MCF 10A (cell line): ENCODE data around the gene RAPGEF3. TPM values are rescaled to one million over a fixed set of nuclear protein-coding genes. Genes with fewer than 3 reads are reported as not detected.

ENCODE experiments used
- BruUV-seq: library from RNA; stranded (reverse); fragments of 400-500 nt; replicated peaks from 2 replicates; lab custom pipeline; 2021; lab: Mats Ljungman, UMichigan
- CTCF ChIA-PET: fragments of 300-600 bp; sonication (Branson Sonifier 250); formaldehyde crosslinking; extraction: SDS; loops from one replicate; lab custom pipeline; 2021; ENCODE audit warnings: antibody characterized with exemption, inconsistent platforms; lab: Yijun Ruan, JAX
- POLR2A ChIA-PET: fragments of 300-600, 350-650 bp; sonication (Branson Sonifier 250); formaldehyde crosslinking; extraction: SDS; loops from one replicate; lab custom pipeline; 2020; ENCODE audit warnings: antibody characterized with exemption, inconsistent platforms; lab: Yijun Ruan, JAX
- DNase-seq: peaks from one replicate; pipeline ENCODE4 v3.0.0-alpha.2; 2018; ENCODE audit not compliant: unreplicated experiment
- H3K27ac Mint-ChIP-seq: one replicate; pipeline ENCODE4 v1.8.0; 2022; ENCODE audit warnings: mild to moderate bottlenecking, low read depth, mixed read lengths; ENCODE audit not compliant: unreplicated experiment
- H3K27me3 Mint-ChIP-seq: one replicate; pipeline ENCODE4 v1.8.0; 2022; ENCODE audit warnings: mixed read lengths; ENCODE audit not compliant: insufficient read depth, unreplicated experiment
- H3K36me3 Mint-ChIP-seq: one replicate; pipeline ENCODE4 v1.8.0; 2022; ENCODE audit warnings: mild to moderate bottlenecking, moderate library complexity, mixed read lengths; ENCODE audit not compliant: insufficient read depth, unreplicated experiment
- H3K4me1 Mint-ChIP-seq: one replicate; pipeline ENCODE4 v1.8.0; 2022; ENCODE audit warnings: mixed read lengths; ENCODE audit not compliant: insufficient read depth, unreplicated experiment
- H3K4me3 Mint-ChIP-seq: one replicate; pipeline ENCODE4 v1.8.0; 2022; ENCODE audit warnings: mild to moderate bottlenecking, moderate library complexity, mixed read lengths; ENCODE audit not compliant: unreplicated experiment
- H3K9me3 Mint-ChIP-seq: one replicate; pipeline ENCODE4 v1.8.0; 2022; ENCODE audit warnings: mixed read lengths; ENCODE audit not compliant: unreplicated experiment
- intact Hi-C: fragments of 100-400 bp; cut with micrococcal nuclease; formaldehyde crosslinking; loops from 2 replicates; pipeline ENCODE4 v1.14.1; 2022
- total RNA-seq: library from RNA; stranded (reverse); gene quantifications from 2 replicates; pipeline ENCODE4 v1.2.3, GENCODE V29; 2022
- TF ChIP-seq, protein P1 (sequence below): fragments of 200-600 bp; IDR thresholded peaks from one replicate; pipeline ENCODE4 v1.8.0; 2022; ENCODE audit warnings: antibody characterized with exemption, mild to moderate bottlenecking; ENCODE audit not compliant: unreplicated experiment

RAPGEF3 gene
- total RNA-seq, 1 experiment from 2014 or later, result 1.4 TPM

DNA sequence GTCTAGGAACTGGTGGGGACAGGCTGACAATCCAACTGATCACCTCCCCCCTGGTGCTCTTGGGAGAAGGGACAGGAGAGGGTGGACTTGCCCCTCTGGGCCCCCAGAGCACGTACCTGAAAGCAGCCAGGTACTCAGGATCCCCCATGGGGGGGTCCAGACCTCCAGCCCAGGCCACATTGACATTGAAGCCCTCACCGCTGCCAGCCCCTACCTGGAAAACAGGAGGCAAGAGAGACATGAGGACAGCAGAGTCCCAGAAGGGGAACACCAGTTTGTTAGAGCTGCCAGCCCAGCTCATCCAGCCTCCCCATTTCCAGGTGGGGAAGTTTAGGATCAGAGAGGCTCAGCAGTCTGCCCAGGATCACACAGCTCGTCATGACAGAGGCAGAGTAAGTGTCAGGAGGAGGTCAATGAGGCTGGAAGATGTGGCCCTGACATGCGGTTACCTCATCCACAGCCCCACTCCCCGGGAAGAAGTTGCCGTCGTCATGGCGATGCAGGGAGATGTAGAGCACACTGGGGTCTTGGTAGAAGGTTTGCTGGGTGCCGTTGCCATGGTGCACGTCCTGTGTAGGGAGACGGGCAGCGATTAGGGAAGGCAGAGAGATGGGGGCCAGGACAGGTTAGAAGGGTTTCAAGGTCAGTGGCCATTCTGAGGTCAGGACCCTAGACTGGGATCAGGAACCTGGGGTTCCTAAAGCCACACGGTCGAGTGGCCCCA, 29.1 kb upstream of the RAPGEF3 start:
- no peak overlapping the region for H3K4me3 Mint-ChIP-seq
- POLR2A ChIA-PET, result interaction anchor here (0.9 kb wide), 1 partner anchor 20 kb away, joined by 4 read pairs; no protein-coding TSS in a partner anchor
- H3K4me1 Mint-ChIP-seq, result peaks cover 2% of the 10 kb centered on the region
- TF ChIP-seq, protein P1, sequence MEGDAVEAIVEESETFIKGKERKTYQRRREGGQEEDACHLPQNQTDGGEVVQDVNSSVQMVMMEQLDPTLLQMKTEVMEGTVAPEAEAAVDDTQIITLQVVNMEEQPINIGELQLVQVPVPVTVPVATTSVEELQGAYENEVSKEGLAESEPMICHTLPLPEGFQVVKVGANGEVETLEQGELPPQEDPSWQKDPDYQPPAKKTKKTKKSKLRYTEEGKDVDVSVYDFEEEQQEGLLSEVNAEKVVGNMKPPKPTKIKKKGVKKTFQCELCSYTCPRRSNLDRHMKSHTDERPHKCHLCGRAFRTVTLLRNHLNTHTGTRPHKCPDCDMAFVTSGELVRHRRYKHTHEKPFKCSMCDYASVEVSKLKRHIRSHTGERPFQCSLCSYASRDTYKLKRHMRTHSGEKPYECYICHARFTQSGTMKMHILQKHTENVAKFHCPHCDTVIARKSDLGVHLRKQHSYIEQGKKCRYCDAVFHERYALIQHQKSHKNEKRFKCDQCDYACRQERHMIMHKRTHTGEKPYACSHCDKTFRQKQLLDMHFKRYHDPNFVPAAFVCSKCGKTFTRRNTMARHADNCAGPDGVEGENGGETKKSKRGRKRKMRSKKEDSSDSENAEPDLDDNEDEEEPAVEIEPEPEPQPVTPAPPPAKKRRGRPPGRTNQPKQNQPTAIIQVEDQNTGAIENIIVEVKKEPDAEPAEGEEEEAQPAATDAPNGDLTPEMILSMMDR, result no peak
- no TSS peak for BruUV-seq
- no peaks in the 10 kb centered on the region for H3K27me3 Mint-ChIP-seq
- DNase-seq, result no peak
- CTCF ChIA-PET, result interaction anchor here (0.6 to 38.2 kb wide), 6 partner anchors 8 to 46 kb away, joined by 3 to 622 read pairs (median 4); partner anchors contain the start of gene SLC48A1
- peaks cover 85% of the 10 kb centered on the region for H3K36me3 Mint-ChIP-seq
- intact Hi-C loops, result no loop called here
- H3K27ac Mint-ChIP-seq, result no peak overlapping the region
- no peaks in the 10 kb centered on the region for H3K9me3 Mint-ChIP-seq

DNA sequence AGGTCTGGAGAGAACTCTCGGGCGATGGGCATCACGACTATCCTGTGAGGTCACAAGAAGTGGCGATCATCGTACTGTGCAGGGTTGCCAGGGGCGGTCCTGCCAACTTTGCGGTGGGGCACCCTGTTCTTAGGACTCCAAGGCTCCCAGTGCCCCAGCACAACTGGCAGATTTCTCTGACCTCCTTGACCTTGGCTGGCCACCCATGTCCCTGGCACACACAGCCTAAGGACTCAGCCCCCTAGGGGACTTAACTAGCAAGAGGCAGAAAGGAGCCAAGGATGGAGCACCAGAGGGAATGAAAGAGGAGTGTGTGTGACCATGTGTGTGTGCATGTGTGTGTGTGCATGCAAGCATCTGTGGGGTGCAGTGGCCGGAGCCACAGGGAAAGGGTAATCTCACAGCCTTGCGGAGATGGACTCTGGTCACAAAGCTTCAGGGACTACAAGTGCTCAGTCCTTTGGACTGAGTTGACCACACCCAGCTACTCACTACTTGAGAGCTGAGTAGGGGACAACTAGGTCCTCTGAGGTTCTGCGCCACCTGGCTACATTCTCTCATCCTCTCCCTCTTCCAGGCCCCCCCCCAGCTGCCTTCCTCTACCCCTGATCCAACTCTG, 28.1 kb upstream of the RAPGEF3 start:
- CTCF ChIA-PET, result interaction anchor here (0.6 to 38.2 kb wide), 8 partner anchors 9 to 73 kb away, joined by 3 to 622 read pairs (median 4); partner anchors contain the start of gene SLC48A1
- no peaks in the 10 kb centered on the region for H3K9me3 Mint-ChIP-seq
- H3K27me3 Mint-ChIP-seq, result no peaks in the 10 kb centered on the region
- peaks cover 79% of the 10 kb centered on the region for H3K36me3 Mint-ChIP-seq
- BruUV-seq, result no TSS peak
- intact Hi-C loops, result no loop called here
- H3K4me1 Mint-ChIP-seq, result peaks cover 11% of the 10 kb centered on the region
- no peak overlapping the region for H3K27ac Mint-ChIP-seq
- DNase-seq, result no peak
- no peak overlapping the region for H3K4me3 Mint-ChIP-seq
- POLR2A ChIA-PET, result interaction anchor here (0.7 to 0.9 kb wide), 2 partner anchors 21 to 33 kb away, joined by 3 to 4 read pairs; no protein-coding TSS in a partner anchor
- TF ChIP-seq, protein P1, result no peak

DNA sequence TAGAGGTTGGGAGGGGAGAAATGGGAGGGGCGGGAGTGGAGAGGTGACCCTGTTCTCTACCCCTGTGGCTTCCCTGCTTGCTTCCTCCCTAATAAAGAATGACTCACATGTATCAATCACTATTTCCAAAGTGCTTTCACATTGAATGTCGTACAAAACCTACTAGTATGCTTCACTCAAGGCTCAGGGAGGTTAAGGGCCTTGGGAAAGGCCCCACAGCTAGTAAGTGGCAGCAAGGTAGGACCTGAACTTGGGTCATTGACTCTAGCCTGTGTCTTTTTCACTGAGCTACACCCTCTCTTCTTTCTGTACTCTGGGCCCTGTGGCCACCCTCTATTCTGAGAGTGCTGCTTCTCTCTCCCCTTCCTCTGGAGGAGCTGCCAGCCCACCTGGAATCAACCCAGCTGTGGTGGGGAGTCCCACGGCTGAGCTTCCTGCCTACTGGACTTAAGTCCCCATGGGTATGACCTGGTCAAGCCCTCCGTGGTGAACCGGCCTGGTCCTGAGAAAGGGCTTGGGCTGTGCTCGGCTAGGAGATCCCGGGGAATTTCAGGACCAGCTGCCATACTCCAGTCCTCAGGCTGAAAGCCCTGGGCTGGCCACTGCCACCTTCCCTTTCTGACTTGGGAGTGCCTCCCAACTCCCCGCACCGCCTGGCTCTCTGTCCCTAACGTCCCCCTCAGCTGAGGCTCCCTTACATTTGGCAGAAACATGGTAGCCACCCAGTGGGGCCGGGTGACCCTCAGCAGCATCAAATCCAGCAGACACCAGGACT, 27.4 kb upstream of the RAPGEF3 start:
- no peak for DNase-seq
- H3K9me3 Mint-ChIP-seq, result no peaks in the 10 kb centered on the region
- no TSS peak for BruUV-seq
- TF ChIP-seq, protein P1, result no peak
- POLR2A ChIA-PET, result interaction anchor here (0.7 kb wide), 1 partner anchor 32 kb away, joined by 3 read pairs; no protein-coding TSS in a partner anchor
- CTCF ChIA-PET, result interaction anchor here (0.6 to 38.2 kb wide), 7 partner anchors 9 to 72 kb away, joined by 3 to 622 read pairs (median 4); no protein-coding TSS in a partner anchor
- peaks cover 79% of the 10 kb centered on the region for H3K36me3 Mint-ChIP-seq
- intact Hi-C loops, result no loop called here
- H3K4me1 Mint-ChIP-seq, result peaks cover 12% of the 10 kb centered on the region
- no peak overlapping the region for H3K27ac Mint-ChIP-seq
- H3K27me3 Mint-ChIP-seq, result no peaks in the 10 kb centered on the region
- no peak overlapping the region for H3K4me3 Mint-ChIP-seq
